Stomach (tissue), 4 donors: ENCODE data around the gene NLGN1.

Source experiments
- EP300 ChIP-seq: sonication (generic); formaldehyde crosslinking; IDR thresholded peaks from one replicate; pipeline ENCODE4 v1.6.1; 2017; ENCODE audit warnings: antibody characterized with exemption
- POLR2A ChIP-seq, 4 donors: fragments of 450-650 bp; IDR thresholded peaks; one replicate each; pipeline ENCODE4 v1.6.1; 2016; ENCODE audit warnings: antibody characterized with exemption in 4 of 4, control low read depth in 2 of 4, mild to moderate bottlenecking in 1 of 4, moderate library complexity in 1 of 4
- POLR2AphosphoS5 ChIP-seq, 3 donors: sonication (generic); formaldehyde crosslinking; IDR thresholded peaks; one replicate each; pipeline ENCODE4 v1.6.1; 2016; ENCODE audit warnings: antibody characterized with exemption in 3 of 3
- TF ChIP-seq, protein P1 (sequence below), 7 experiments: fragments of 450-650 bp in 4 of 7; fragments of 200-600 bp in 3 of 7; sonication (generic) in 3 of 7; IDR thresholded peaks; one replicate each; pipeline ENCODE4 v1.5.1; 2016 to 2019; ENCODE audit warnings: antibody characterized with exemption in 7 of 7, control low read depth in 2 of 7, mild to moderate bottlenecking in 1 of 7

DNA sequence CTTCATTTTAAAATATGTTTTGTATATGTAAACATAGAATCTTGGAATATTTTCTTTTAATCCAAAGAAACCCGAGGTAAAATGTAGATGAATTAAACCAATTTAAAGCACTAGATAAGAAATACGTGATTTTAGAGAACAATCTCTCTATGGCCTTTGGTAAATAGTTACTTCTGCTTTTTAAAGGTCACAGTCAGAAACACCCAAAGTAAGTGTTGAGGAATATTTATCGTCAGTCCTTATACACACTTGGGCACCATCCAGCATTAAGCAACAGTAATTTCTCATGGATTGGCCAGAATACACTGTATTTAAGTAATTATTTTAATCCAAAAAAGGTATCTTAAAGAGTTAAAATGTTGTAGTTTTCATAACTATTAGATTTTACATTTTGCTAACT is 713.2 kb downstream of the NLGN1 start:
- TF ChIP-seq, protein P1, sequence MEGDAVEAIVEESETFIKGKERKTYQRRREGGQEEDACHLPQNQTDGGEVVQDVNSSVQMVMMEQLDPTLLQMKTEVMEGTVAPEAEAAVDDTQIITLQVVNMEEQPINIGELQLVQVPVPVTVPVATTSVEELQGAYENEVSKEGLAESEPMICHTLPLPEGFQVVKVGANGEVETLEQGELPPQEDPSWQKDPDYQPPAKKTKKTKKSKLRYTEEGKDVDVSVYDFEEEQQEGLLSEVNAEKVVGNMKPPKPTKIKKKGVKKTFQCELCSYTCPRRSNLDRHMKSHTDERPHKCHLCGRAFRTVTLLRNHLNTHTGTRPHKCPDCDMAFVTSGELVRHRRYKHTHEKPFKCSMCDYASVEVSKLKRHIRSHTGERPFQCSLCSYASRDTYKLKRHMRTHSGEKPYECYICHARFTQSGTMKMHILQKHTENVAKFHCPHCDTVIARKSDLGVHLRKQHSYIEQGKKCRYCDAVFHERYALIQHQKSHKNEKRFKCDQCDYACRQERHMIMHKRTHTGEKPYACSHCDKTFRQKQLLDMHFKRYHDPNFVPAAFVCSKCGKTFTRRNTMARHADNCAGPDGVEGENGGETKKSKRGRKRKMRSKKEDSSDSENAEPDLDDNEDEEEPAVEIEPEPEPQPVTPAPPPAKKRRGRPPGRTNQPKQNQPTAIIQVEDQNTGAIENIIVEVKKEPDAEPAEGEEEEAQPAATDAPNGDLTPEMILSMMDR (IDR thresholded peaks at IDR 0.05): no peak
- TF ChIP-seq POLR2A (IDR thresholded peaks at IDR 0.05): no peak
- no peak for TF ChIP-seq POLR2AphosphoS5 (IDR thresholded peaks at IDR 0.05)
- TF ChIP-seq EP300: no peak
